Stimulated activated CD8-positive, alpha-beta memory T cell treated with anti-CD3 and anti-CD28 coated beads, Interleukin-7, amount 100 ng/mL, for 1 hour (primary cell): ENCODE results near the gene DDX4.
"Not testable (repeated sequence)": the region's sequence is repeated elsewhere in the genome, so short reads cannot be mapped to it uniquely, and the experiment has no call there.

ENCODE experiments used
- DNase-seq, 2 donors: peaks; one replicate each; pipeline ENCODE4 v3.0.0-alpha.2; 2020; ENCODE audit warnings: low read depth in 2 of 2

The DDX4 gene

DNA sequence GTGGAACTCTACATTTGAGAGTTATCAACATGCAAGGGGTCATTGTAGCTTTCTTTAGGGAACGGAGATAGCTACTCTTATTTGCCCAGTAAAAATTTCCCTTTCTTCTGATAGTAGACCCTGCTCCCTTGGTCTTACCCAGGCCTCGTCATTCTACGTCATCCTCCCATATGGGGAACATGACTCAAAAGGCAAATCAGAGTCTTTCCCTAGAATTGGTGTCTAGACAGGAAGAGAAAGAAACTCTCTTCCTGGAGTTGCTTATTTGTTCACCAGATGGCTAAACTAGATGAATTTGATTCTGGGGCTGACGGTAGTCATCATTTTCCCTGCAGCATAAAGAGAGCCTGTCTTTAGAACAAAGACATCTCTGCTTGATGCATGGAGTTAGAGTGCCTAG, 13.6 kb upstream of the DDX4 start:
- DNase-seq: no peak

GRCh38 chr5:55731848-55732247, 6.0 kb upstream of the DDX4 start:
- no peak for DNase-seq

GRCh38 chr5:55732585-55732984, 5.3 kb upstream of the DDX4 start:
- no peak for DNase-seq

DNA sequence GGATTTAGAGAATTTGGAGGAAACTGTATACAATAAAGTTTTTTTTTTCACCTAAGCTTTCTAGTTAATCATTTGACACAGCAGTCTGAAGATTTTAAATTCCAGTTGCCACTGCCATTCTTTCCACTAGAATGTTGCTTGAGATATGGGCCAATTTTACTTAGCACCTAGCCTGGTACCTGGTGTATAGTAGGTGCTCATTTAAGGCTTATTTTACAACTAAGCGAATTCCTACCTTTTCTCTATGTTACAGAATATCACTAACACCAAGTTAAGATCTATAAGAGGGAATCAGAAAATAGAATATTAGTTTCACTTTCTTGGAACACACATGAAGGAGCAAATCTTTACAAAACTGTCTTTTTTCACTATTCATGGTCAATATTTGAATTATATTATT, 3.2 kb upstream of the DDX4 start:
- no peak for DNase-seq

DNA sequence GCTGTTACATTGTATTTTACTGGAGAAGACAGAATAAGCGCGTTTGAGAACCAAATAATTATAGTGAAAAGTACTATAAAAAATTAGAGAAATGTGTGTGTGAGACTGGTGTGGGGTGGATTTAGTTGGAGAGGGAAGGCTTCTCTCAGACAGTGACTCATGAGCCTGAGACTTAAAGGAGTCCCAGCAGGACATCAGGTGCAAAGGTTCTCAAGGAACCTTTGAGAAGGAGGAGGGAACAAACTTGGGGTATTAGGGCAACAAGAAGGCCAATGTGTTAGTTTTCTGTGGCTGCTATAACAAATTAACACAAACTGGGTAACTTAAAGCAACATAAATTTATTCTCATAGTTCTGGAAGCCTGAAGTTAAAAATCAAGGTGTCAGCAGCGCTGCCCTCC, 4.9 kb downstream of the DDX4 start:
- no peak for DNase-seq

DNA sequence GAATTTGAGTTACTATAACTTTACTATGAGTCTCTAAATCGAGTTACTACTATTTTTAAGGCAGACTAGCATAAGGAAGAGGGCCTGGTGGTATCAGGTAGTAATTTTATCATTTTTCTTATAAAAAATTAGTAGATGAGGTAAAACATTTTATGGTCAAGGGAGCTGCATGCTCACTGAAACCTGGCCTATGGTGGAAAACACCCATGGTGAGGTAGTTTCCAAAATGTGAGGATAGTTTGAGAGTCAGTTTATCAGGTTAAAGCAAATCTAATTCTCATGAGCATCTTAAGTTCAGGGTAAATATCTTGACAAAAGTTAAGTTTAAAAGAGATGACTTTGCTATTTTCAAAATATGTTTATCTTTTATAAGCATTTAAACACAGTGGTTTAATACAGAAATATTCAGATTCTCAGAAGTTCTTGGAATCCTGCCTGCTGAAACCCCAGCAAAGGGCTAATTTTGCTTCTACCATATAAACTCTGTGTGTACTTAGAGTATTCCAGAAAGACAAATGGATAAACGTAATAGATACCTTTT, 10.0 kb downstream of the DDX4 start:
- no peak for DNase-seq

DNA sequence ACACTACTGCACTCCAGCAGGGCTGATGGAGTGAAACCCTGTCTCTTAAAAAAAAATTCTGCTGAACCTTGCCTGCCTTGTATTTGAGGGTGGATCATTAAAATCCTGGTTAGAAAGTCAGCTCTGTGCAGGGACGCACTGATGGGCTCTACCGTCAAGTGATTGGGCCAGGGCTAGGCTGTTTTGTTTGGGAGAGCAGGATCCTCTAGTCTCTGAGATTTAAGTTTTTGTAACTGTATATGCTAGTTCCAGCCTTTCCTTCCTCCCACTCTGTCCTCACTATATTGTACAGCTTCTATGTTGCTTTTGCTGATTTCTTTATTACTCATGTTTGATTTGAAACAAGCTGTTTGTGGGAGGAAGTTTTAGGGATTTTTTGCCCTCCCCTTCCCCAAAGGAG, 11.5 kb downstream of the DDX4 start:
- no peak for DNase-seq

GRCh38 chr5:55750063-55750462, 12.2 kb downstream of the DDX4 start:
- no peak for DNase-seq

DNA sequence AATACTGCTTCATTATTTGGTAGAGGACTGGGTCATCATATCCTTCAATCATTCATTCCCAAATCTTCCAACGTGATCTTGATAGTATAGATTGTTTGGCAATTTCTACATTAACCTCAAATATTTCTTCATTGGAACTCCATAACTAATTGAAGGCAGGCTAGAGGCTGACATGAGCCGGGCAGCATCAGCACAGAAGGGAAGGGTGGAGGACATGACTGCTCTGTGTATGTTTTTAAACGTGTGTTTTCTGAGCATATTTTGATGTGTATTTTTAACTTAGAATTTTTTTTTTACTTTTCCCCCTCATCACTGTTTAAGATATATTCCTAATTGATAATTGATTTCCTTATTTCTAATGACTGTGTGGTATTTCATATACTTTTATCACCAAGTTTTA, 12.6 kb downstream of the DDX4 start:
- no peak for DNase-seq

DNA sequence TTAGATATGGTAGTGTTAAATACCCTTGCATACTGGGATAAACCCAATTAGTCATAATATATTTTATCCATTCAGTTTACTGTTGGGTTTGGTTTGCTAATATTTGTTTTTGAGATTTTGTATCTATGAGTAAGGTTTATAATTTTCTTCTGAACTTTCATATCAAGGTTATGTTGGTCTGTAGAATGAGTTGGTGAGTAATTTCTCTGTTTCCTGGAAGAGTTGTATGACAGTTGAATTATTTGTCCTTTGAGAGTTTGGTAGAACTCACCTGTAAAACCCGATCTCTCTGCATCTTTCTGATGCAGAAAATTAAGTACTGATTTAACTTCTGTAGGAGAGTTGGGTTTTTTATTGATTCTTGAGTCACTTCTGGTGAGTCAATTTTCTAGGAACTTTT, 20.4 kb downstream of the DDX4 start:
- no peak for DNase-seq

DNA sequence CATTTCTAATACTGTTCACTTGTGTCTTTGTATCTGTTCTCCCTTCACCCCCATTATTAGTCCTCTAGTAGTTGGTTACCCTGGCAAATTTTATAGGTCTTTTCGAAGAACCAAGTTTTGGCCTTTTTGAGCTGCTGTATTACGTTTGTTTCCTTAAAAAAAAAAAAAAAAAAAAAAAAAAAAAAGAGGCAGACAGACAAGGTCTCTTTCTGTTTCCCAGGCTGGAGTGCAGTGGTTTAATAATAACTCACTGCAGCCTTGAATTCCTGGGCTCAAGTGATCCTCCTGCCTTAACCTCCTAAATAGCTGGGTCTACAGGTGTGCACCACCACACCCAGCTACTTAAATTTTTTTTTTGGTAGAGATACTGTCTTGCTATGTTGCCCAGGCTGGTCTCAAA, 20.9 kb downstream of the DDX4 start:
- DNase-seq: no peak

DNA sequence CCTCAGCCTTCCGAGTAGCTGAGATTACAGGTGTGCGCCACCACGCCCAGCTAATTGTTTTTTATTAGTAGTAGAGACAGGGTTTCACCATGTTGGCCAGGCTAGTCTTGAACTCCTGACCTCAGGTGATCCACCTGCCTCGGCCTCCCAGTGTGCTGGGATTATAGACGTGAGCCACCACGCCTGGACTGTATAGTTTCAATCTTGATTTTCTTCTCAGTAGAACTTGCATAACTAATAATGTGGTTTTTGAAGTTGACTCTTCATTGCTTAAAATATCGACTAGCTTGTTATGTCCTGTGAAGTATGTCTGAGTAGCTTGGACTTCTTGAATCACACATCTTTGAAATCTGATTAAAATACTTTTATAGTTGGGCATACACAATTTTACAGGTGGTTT, 23.9 kb downstream of the DDX4 start:
- DNase-seq: not testable (repeated sequence)

- DNase-seq: no peak
Observed at GRCh38 chr5:55763746-55764420, 26.0 kb downstream of the DDX4 start.

DNA sequence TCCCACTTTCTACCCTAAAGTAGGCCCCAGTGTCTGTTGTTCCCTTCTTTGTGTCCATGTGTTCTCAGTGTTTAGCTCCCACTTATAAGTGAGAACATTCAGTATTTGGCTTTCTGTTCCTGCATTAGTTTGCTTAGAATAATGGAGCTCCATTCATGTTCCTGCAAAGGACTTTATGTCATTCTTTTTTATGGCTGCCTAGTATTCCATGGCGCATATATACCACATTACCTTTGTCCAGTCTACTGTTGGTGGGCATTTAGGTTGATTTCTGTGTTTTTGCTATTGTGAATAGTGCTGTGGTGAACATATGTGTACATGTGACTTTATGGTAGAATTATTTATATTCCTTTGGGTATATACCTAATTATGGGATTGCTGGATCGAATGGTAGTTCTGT, 30.4 kb downstream of the DDX4 start:
- DNase-seq: no peak

DNA sequence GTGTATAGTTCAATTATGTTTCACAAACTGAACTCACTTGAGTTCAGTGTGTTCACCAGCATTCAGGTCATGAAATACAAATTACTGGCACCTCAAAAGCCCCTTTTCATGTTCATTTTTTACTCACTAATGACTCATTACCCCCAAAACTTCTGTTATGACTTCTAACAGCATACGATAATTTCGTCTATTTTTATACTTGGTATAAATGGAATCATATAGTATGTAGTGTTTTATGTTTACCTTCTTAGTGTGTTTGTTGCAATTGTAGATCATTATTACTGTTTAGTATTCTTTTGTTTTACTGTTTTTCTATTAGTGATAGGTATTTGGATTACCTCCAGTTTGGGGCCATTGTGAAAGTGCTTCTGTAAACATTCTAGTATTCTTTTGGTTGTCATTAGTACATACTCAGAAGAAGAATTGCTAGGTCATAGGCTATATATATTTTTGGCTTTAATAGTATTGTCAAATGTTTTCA, 33.4 kb downstream of the DDX4 start:
- DNase-seq: no peak

GRCh38 chr5:55773057-55773456, 35.2 kb downstream of the DDX4 start:
- DNase-seq: no peak

- DNase-seq: no peak
Observed at GRCh38 chr5:55777332-55777731, 39.5 kb downstream of the DDX4 start.

GRCh38 chr5:55800924-55801323, 63.1 kb downstream of the DDX4 start:
- DNase-seq: no peak

DNA sequence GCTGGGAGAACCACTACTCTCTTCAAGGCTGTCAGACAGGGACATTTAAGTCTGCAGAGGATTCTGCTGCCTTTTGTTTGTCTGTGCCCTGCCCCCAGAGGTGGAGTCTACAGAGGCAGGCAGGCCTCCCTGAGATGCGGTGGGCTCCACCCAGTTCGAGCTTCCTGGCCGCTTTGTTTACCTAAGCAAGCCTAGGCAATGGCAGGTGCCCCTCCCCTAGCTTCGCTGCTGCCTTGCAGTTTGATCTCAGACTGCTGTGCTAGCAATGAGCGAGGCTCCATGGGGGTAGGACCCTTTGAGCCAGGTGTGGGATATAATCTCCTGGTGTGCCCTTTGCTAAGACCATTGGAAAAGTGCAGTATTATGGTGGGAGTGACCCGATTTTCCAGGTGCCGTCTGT, 71.0 kb downstream of the DDX4 start:
- not testable (repeated sequence) for DNase-seq

GRCh38 chr5:55815939-55816338, 78.1 kb downstream of the DDX4 start:
- DNase-seq: not testable (repeated sequence)

- no peak for DNase-seq
Observed at GRCh38 chr5:55816342-55816741, 78.5 kb downstream of the DDX4 start.

DNA sequence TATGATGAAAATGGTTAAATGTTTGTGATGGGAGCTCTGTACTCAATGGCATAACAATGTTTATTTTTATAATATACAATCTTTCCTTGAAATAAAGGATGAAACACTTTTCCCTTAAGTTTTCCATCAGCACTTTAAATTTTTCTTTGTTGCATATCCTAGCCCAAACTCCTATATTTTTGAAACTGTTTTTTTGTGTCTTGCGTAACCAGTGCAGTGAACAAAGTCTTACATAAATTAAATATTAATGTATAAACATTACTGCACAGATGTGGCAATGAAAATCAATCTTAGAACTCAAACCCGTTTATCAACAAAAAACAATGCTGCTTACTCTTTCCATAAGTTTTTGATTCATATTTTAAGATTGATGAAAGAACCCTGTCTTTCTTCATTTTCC, 79.2 kb downstream of the DDX4 start:
- no peak for DNase-seq

DNA sequence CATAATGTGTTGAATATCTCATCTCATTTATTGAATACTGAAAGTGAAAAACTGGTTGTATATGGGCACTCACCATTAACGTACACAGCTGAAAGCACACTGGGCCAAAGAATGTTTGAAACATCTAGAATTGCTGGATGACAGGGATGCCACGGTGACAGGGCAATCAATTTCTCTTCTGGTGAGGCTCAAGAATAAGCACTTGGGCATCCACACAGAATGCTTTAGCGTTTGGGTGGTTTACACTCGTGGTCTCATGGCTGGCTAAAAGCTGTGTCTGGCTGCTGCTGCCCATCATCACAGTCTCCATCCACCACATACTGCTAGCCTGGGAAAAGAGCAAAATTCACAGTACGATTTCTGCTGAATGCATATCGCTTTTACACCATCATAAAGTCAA, 82.6 kb downstream of the DDX4 start:
- no peak for DNase-seq
